ENCODE results near the gene SYNM. TPM values are rescaled to one million over a fixed set of nuclear protein-coding genes. Genes with fewer than 3 reads are reported as not detected.
"Not testable (repeated sequence)": the region's sequence is repeated elsewhere in the genome, so short reads cannot be mapped to it uniquely, and the experiment has no call there.

Gene SYNM
- total RNA-seq = 0.46 and 0.55 TPM in 2 replicates

GRCh38 chr15:99104788-99105513, at the start of gene SYNM:
Gene SYNM, plus strand, starts transcription at chr15:99105080. Its CDS starts 120 bp downstream, at chr15:99105200.
- H3K27me3 Mint-ChIP-seq (ENCODE audit: low read depth) = peaks cover 55% of the 10 kb centered on the region

GRCh38 chr15:99055555-99056134, 49.2 kb upstream of the SYNM start:
- peaks cover 40% of the 10 kb centered on the region for H3K27me3 Mint-ChIP-seq (ENCODE audit: low read depth)
- H3K27ac Mint-ChIP-seq = no peak overlapping the region
- intact Hi-C loops (cut with micrococcal nuclease) = no loop called here
- peaks cover 8% of the 10 kb centered on the region for H3K4me1 Mint-ChIP-seq (ENCODE audit: low read depth)
- H3K4me3 Mint-ChIP-seq (ENCODE audit: low read depth) = no peak overlapping the region
- H3K36me3 Mint-ChIP-seq (ENCODE audit: low read depth) = no peaks in the 10 kb centered on the region
- DNase-seq (ENCODE audit: low spot score) = no peak
- no peaks in the 10 kb centered on the region for H3K9me3 Mint-ChIP-seq

More at GRCh38 chr15:99104788-99105513, at the start of gene SYNM:
- Mint-ChIP-seq H3K4me3 (ENCODE audit: low read depth) (peak within 1 kb of the TSS; percentile 57), H3K9me3 (no peaks in the 10 kb centered on the region), H3K4me1 (ENCODE audit: low read depth) (peaks cover 12% of the 10 kb centered on the region), H3K27ac (no peak within 1 kb of the TSS), H3K36me3 (ENCODE audit: low read depth) (no peaks in the 10 kb centered on the region)
- DNase-seq (ENCODE audit: low spot score) = peak; percentile 22
- intact Hi-C loops (cut with micrococcal nuclease) = loop anchor here (1.0 to 10.0 kb wide), 2 partner anchors 108 to 650 kb away; no protein-coding TSS in a partner anchor

- Mint-ChIP-seq H3K9me3 (no peaks in the 10 kb centered on the region), H3K36me3 (ENCODE audit: low read depth) (no peaks in the 10 kb centered on the region), H3K4me1 (ENCODE audit: low read depth) (peaks cover 8% of the 10 kb centered on the region), H3K27me3 (ENCODE audit: low read depth) (peaks cover 46% of the 10 kb centered on the region), H3K4me3 (ENCODE audit: low read depth) (no peak overlapping the region), H3K27ac (no peak overlapping the region)
- no peak for DNase-seq (ENCODE audit: low spot score)
- intact Hi-C loops (cut with micrococcal nuclease) = no loop called here
Observed at GRCh38 chr15:99057020-99057419, 47.9 kb upstream of the SYNM start.

GRCh38 chr15:99057697-99058420, 47.0 kb upstream of the SYNM start:
- Mint-ChIP-seq H3K27ac (no peak overlapping the region), H3K36me3 (ENCODE audit: low read depth) (no peaks in the 10 kb centered on the region), H3K4me3 (ENCODE audit: low read depth) (peak overlapping the region; percentile 60), H3K4me1 (ENCODE audit: low read depth) (peaks cover 4% of the 10 kb centered on the region), H3K27me3 (ENCODE audit: low read depth) (peaks cover 46% of the 10 kb centered on the region), H3K9me3 (no peaks in the 10 kb centered on the region)
- intact Hi-C loops (cut with micrococcal nuclease) = loop anchor here (2.0 kb wide), 1 partner anchor 43 kb away; no protein-coding TSS in a partner anchor
- no peak for DNase-seq (ENCODE audit: low spot score)

GRCh38 chr15:99058421-99058870, 46.4 kb upstream of the SYNM start:
- peaks cover 4% of the 10 kb centered on the region for H3K4me1 Mint-ChIP-seq (ENCODE audit: low read depth)
- intact Hi-C loops (cut with micrococcal nuclease) = loop anchor here (2.0 kb wide), 1 partner anchor 44 kb away; no protein-coding TSS in a partner anchor
- H3K36me3 Mint-ChIP-seq (ENCODE audit: low read depth) = no peaks in the 10 kb centered on the region
- peak overlapping the region; percentile 60 for H3K4me3 Mint-ChIP-seq (ENCODE audit: low read depth)
- H3K27ac Mint-ChIP-seq = no peak overlapping the region
- H3K9me3 Mint-ChIP-seq = no peaks in the 10 kb centered on the region
- peaks cover 43% of the 10 kb centered on the region for H3K27me3 Mint-ChIP-seq (ENCODE audit: low read depth)
- no peak for DNase-seq (ENCODE audit: low spot score)

- intact Hi-C loops (cut with micrococcal nuclease) = loop anchor here (1.0 to 2.0 kb wide), 2 partner anchors 44 to 540 kb away; no protein-coding TSS in a partner anchor
- peak; percentile 34 for DNase-seq (ENCODE audit: low spot score)
- H3K27ac Mint-ChIP-seq = no peak overlapping the region
Observed at GRCh38 chr15:99059010-99059981, 45.6 kb upstream of the SYNM start.

GRCh38 chr15:99060186-99060585, 44.7 kb upstream of the SYNM start:
- H3K4me3 Mint-ChIP-seq (ENCODE audit: low read depth); H3K9me3 Mint-ChIP-seq; DNase-seq (ENCODE audit: low spot score); intact Hi-C loops (cut with micrococcal nuclease); H3K4me1 Mint-ChIP-seq (ENCODE audit: low read depth); H3K27ac Mint-ChIP-seq; H3K36me3 Mint-ChIP-seq (ENCODE audit: low read depth): not testable (repeated sequence)
- peaks cover 43% of the 10 kb centered on the region for H3K27me3 Mint-ChIP-seq (ENCODE audit: low read depth)

More at GRCh38 chr15:99059010-99059981, 45.6 kb upstream of the SYNM start:
- Mint-ChIP-seq H3K4me3 (ENCODE audit: low read depth) (peak overlapping the region; percentile 60), H3K27me3 (ENCODE audit: low read depth) (peaks cover 43% of the 10 kb centered on the region), H3K4me1 (ENCODE audit: low read depth) (peaks cover 4% of the 10 kb centered on the region), H3K9me3 (no peaks in the 10 kb centered on the region), H3K36me3 (ENCODE audit: low read depth) (no peaks in the 10 kb centered on the region)

GRCh38 chr15:99062226-99062625, 42.7 kb upstream of the SYNM start:
- no peak overlapping the region for H3K27ac Mint-ChIP-seq
- DNase-seq (ENCODE audit: low spot score) = no peak
- H3K4me1 Mint-ChIP-seq (ENCODE audit: low read depth) = peaks cover 4% of the 10 kb centered on the region
- intact Hi-C loops (cut with micrococcal nuclease) = no loop called here
- H3K4me3 Mint-ChIP-seq (ENCODE audit: low read depth) = no peak overlapping the region
- H3K36me3 Mint-ChIP-seq (ENCODE audit: low read depth) = no peaks in the 10 kb centered on the region
- no peaks in the 10 kb centered on the region for H3K9me3 Mint-ChIP-seq
- H3K27me3 Mint-ChIP-seq (ENCODE audit: low read depth) = peaks cover 32% of the 10 kb centered on the region

GRCh38 chr15:99068186-99068585, 36.7 kb upstream of the SYNM start:
- intact Hi-C loops (cut with micrococcal nuclease) = no loop called here
- H3K4me3 Mint-ChIP-seq (ENCODE audit: low read depth) = no peak overlapping the region
- no peaks in the 10 kb centered on the region for H3K9me3 Mint-ChIP-seq
- H3K27ac Mint-ChIP-seq = no peak overlapping the region
- no peak for DNase-seq (ENCODE audit: low spot score)
- H3K36me3 Mint-ChIP-seq (ENCODE audit: low read depth) = no peaks in the 10 kb centered on the region
- H3K27me3 Mint-ChIP-seq (ENCODE audit: low read depth) = no peaks in the 10 kb centered on the region
- no peaks in the 10 kb centered on the region for H3K4me1 Mint-ChIP-seq (ENCODE audit: low read depth)

- Mint-ChIP-seq H3K27me3 (ENCODE audit: low read depth) (no peaks in the 10 kb centered on the region), H3K27ac (no peak overlapping the region), H3K36me3 (ENCODE audit: low read depth) (no peaks in the 10 kb centered on the region), H3K4me3 (ENCODE audit: low read depth) (no peak overlapping the region), H3K4me1 (ENCODE audit: low read depth) (no peaks in the 10 kb centered on the region), H3K9me3 (no peaks in the 10 kb centered on the region)
- intact Hi-C loops (cut with micrococcal nuclease) = no loop called here
- no peak for DNase-seq (ENCODE audit: low spot score)
Observed at GRCh38 chr15:99070208-99070607, 34.7 kb upstream of the SYNM start.

- H3K36me3 Mint-ChIP-seq (ENCODE audit: low read depth) = no peaks in the 10 kb centered on the region
- intact Hi-C loops (cut with micrococcal nuclease) = no loop called here
- H3K27ac Mint-ChIP-seq = no peak overlapping the region
Observed at GRCh38 chr15:99071091-99071680, 33.7 kb upstream of the SYNM start.

More at GRCh38 chr15:99071091-99071680, 33.7 kb upstream of the SYNM start:
- no peaks in the 10 kb centered on the region for H3K27me3 Mint-ChIP-seq (ENCODE audit: low read depth)
- H3K9me3 Mint-ChIP-seq = no peaks in the 10 kb centered on the region
- no peaks in the 10 kb centered on the region for H3K4me1 Mint-ChIP-seq (ENCODE audit: low read depth)
- DNase-seq (ENCODE audit: low spot score) = no peak
- H3K4me3 Mint-ChIP-seq (ENCODE audit: low read depth) = no peak overlapping the region
